Gastroesophageal sphincter (tissue), 2 donors: ENCODE data around the gene GPHA2.

ENCODE experiments used
- EP300 ChIP-seq: sonication (generic); formaldehyde crosslinking; IDR thresholded peaks from one replicate; pipeline ENCODE4 v1.6.1; 2017; ENCODE audit warnings: antibody characterized with exemption, mild to moderate bottlenecking
- POLR2AphosphoS5 ChIP-seq: sonication (generic); formaldehyde crosslinking; IDR thresholded peaks from one replicate; pipeline ENCODE4 v1.6.1; 2017; ENCODE audit warnings: antibody characterized with exemption

GRCh38 chr11:64916040-64916774 is 19.5 kb downstream of the GPHA2 start:
- TF ChIP-seq EP300 (no peak), POLR2AphosphoS5 (no peak)
